Spinal cord (tissue), 10 donors: ENCODE results near the gene PDLIM5. TPM values are rescaled to one million over a fixed set of nuclear protein-coding genes. Genes with fewer than 3 reads are reported as not detected.
"Not testable (repeated sequence)": the region's sequence is repeated elsewhere in the genome, so short reads cannot be mapped to it uniquely, and the experiment has no call there.

ENCODE experiments used
- DNase-seq, 6 donors: peaks; one replicate each; pipeline versions ENCODE4 v3.0.0 to v3.0.0-alpha.2; 2013 to 2015; ENCODE audit warnings: low spot score in 6 of 6, low read depth in 4 of 6
- H3K27ac ChIP-seq: one replicate; pipeline ENCODE4 v1.5.1; 2013; ENCODE audit warnings: low read depth, low read length, control low read depth
- H3K27me3 ChIP-seq: one replicate; pipeline ENCODE4 v1.6.1; 2013; ENCODE audit warnings: low read length; ENCODE audit not compliant: control insufficient read depth, insufficient read depth
- H3K36me3 ChIP-seq: one replicate; pipeline ENCODE4 v1.6.1; 2013; ENCODE audit warnings: low read length; ENCODE audit not compliant: control insufficient read depth, insufficient read depth
- H3K4me1 ChIP-seq: one replicate; pipeline ENCODE4 v1.6.1; 2013; ENCODE audit warnings: low read length; ENCODE audit not compliant: control insufficient read depth, insufficient read depth
- H3K4me3 ChIP-seq: one replicate; pipeline ENCODE4 v1.5.1; 2013; ENCODE audit warnings: low read depth, low read length, control low read depth
- H3K9me3 ChIP-seq: one replicate; pipeline ENCODE4 v1.6.1; 2013; ENCODE audit warnings: low read length; ENCODE audit not compliant: control insufficient read depth, insufficient read depth
- WGBS: methylation state at CpG from one replicate; pipeline ENCODE4 v1.1.5; 2013; ENCODE audit warnings: missing lambda C conversion rate; ENCODE audit not compliant: insufficient coverage; 5-methylcytosine and 5-hydroxymethylcytosine counted together
- long read RNA-seq, 4 donors: transcript quantifications; one replicate each; lab custom pipeline, GENCODE V29; 2026
- polyA plus RNA-seq, 2 donors: library from polyadenylated mRNA; unstranded; fragments of 120-200 nt; gene quantifications; one replicate each; pipeline ENCODE4 v1.2.1, GENCODE V29; 2013; ENCODE audit not compliant: insufficient read length in 2 of 2
- total RNA-seq, 2 donors: library from RNA; depleted of rRNA in 1 of 2; stranded (reverse); fragments of 120-200 nt in 1 of 2; fragments of >200 nt in 1 of 2; gene quantifications; one replicate each; pipeline versions ENCODE4 v1.2.3 to v1.2.4, GENCODE V29; 2013 to 2014
- donor health status: healthy.

PDLIM5 gene
- 100 to 1,000 TPM in 1 of 2 donors, 10 to 100 TPM in 1; 69.5 to 102 TPM for total RNA-seq
- 10 to 100 TPM; 43.7 to 74.5 TPM for polyA plus RNA-seq
- long read RNA-seq, donor 1, full-length matches to known transcripts = 1 of 38 reads
- long read RNA-seq, donor 1, partial matches to known transcripts = 37 of 38 reads
- long read RNA-seq, donor 1, other reads (novel, unspliced or antisense) = 0 of 38 reads
- long read RNA-seq, donor 2, partial matches to known transcripts = 9 of 11 reads
- long read RNA-seq, donor 2, other reads (novel, unspliced or antisense) = 0 of 11 reads
- long read RNA-seq, donor 3, full-length matches to known transcripts = 3 of 3 reads
- long read RNA-seq, donor 3, partial matches to known transcripts = 0 of 3 reads
- long read RNA-seq, donor 3, other reads (novel, unspliced or antisense) = 0 of 3 reads
- long read RNA-seq, donor 4, partial matches to known transcripts = 0 of 2 reads
- long read RNA-seq, donor 4, other reads (novel, unspliced or antisense) = 0 of 2 reads

- WGBS = under 1% methylated on average over 86 of the region's 88 CpGs
- Histone ChIP-seq H3K9me3 (no peaks in the 10 kb centered on the region), H3K27ac (peak within 1 kb of the TSS; percentile 79)
Observed at GRCh38 chr4:94451695-94452475, at the start of gene PDLIM5. Gene PDLIM5 (plus strand): TSS chr4:94451942. CDS start chr4:94455289, 3,347 bp downstream.

GRCh38 chr4:94402439-94402838, 49.3 kb upstream of the PDLIM5 start:
- H3K27ac ChIP-seq, H3K4me1 ChIP-seq, H3K4me3 ChIP-seq, H3K27me3 ChIP-seq, H3K36me3 ChIP-seq, H3K9me3 ChIP-seq, DNase-seq: not testable (repeated sequence)
- WGBS = 75% methylated on average over 2 of the region's 4 CpGs

More at GRCh38 chr4:94451695-94452475, at the start of gene PDLIM5:
- peak; percentile 70 to 96 (median 82) for DNase-seq
- Histone ChIP-seq H3K27me3 (no peaks in the 10 kb centered on the region), H3K4me3 (peak within 1 kb of the TSS; percentile 82), H3K4me1 (peaks cover 6% of the 10 kb centered on the region), H3K36me3 (peaks cover 3% of the 10 kb centered on the region)

- peaks cover 2% of the 10 kb centered on the region for H3K27me3 ChIP-seq
- H3K4me1 ChIP-seq = no peaks in the 10 kb centered on the region
- no peaks in the 10 kb centered on the region for H3K9me3 ChIP-seq
- H3K4me3 ChIP-seq = no peak overlapping the region
- peak in 1 of 6 donors; percentile 9 for DNase-seq
- no peak overlapping the region for H3K27ac ChIP-seq
- no peaks in the 10 kb centered on the region for H3K36me3 ChIP-seq
Observed at GRCh38 chr4:94403751-94404150, 48.0 kb upstream of the PDLIM5 start.

- peak; percentile 57 to 95 (median 74) for DNase-seq
- H3K27me3 ChIP-seq = peaks cover 2% of the 10 kb centered on the region
- H3K4me1 ChIP-seq = no peaks in the 10 kb centered on the region
- H3K27ac ChIP-seq = no peak overlapping the region
- WGBS = 29% methylated on average over 4 of the region's 10 CpGs
- no peak overlapping the region for H3K4me3 ChIP-seq
- no peaks in the 10 kb centered on the region for H3K9me3 ChIP-seq
- H3K36me3 ChIP-seq = no peaks in the 10 kb centered on the region
Observed at GRCh38 chr4:94406668-94407437, 44.9 kb upstream of the PDLIM5 start.

GRCh38 chr4:94407846-94408245, 43.9 kb upstream of the PDLIM5 start:
- peaks cover 2% of the 10 kb centered on the region for H3K27me3 ChIP-seq
- no peak overlapping the region for H3K4me3 ChIP-seq
- no peaks in the 10 kb centered on the region for H3K9me3 ChIP-seq
- no peaks in the 10 kb centered on the region for H3K4me1 ChIP-seq
- H3K36me3 ChIP-seq = no peaks in the 10 kb centered on the region
- 100% methylated on average over 1 of the region's 2 CpGs for WGBS
- no peak for DNase-seq
- H3K27ac ChIP-seq = no peak overlapping the region

DNA sequence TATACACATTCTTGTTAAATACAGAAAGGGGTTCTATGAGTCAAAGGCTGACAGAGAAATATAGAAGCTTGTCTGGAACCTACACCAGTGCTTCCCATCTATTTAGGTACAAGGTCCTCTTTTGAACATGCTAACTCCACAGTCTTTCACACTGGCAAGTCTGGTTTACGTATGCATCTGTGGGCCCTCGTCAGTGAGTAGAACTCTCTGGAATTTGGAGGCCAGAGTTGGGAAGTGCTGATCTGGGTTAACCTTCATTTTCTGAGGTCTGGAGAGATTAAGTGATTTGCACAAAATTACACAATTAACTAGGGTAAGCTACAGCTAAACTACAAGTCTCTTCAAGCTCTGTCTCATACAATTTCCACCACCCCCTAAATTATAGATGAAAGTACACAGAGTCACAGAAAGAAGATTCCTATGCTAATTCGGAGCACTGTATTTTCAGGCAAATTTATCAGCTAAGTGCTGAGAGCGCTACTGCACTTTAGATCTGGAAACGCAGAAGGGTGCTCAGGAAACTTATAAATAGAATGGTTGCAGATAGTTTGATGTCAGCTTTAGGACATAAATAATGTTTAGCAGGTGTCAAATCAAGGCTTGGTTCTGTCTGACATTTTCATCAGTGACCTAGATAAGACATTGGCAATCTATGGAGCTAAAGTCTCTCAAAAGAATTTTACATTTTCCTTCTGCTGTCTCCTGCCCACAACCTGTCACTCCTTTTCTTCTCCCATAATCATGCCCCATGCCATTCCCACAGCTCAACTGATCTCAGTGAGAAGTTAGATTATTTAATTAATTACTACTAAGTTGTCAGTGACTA, 43.0 kb upstream of the PDLIM5 start:
- Histone ChIP-seq H3K4me3 (no peak overlapping the region), H3K36me3 (no peaks in the 10 kb centered on the region), H3K27me3 (peaks cover 2% of the 10 kb centered on the region), H3K9me3 (no peaks in the 10 kb centered on the region), H3K27ac (no peak overlapping the region), H3K4me1 (no peaks in the 10 kb centered on the region)
- no peak for DNase-seq
- WGBS = 89% methylated on average over 3 of the region's 5 CpGs

- H3K36me3 ChIP-seq = no peaks in the 10 kb centered on the region
- H3K4me1 ChIP-seq = no peaks in the 10 kb centered on the region
Observed at GRCh38 chr4:94409375-94409679, 42.4 kb upstream of the PDLIM5 start.

DNA sequence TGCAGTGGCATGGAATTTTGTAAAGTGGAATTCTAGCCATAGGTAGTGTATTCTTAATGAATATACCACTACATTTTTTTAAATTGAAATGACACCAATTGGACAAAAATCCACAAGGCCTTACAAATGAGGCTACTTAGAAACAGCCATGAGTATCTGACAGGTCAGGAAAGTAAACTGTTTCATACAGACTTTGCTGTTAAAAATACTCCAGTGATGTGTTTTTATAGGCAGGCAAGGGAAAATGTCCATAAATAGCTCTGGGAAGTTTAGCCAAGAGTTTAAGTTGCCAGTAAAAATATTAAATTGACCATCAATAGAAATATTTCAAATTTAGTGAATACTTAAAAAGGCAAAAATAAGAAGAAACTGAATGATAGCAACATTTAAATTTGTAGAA, 41.8 kb upstream of the PDLIM5 start:
- H3K27ac ChIP-seq = no peak overlapping the region
- DNase-seq = no peak
- H3K9me3 ChIP-seq = peaks cover 1% of the 10 kb centered on the region
- peaks cover 2% of the 10 kb centered on the region for H3K27me3 ChIP-seq
- no peaks in the 10 kb centered on the region for H3K4me1 ChIP-seq
- no peaks in the 10 kb centered on the region for H3K36me3 ChIP-seq
- no peak overlapping the region for H3K4me3 ChIP-seq

More at GRCh38 chr4:94409375-94409679, 42.4 kb upstream of the PDLIM5 start:
- peaks cover 2% of the 10 kb centered on the region for H3K27me3 ChIP-seq
- WGBS = no CpG with 5 or more reads among the region's 1 CpG
- no peak for DNase-seq
- no peak overlapping the region for H3K27ac ChIP-seq
- no peaks in the 10 kb centered on the region for H3K9me3 ChIP-seq
- H3K4me3 ChIP-seq = no peak overlapping the region
